Skeletal muscle tissue (tissue), 4 donors: Measurements from ENCODE around the gene ERFL. TPM values are rescaled to one million over a fixed set of nuclear protein-coding genes. Genes with fewer than 3 reads are reported as not detected.
A peak's percentile ranks its signal among the peaks of the same experiment; 100 is the strongest.

Experiments
- H3K27ac ChIP-seq: one replicate; pipeline ENCODE4 v1.7.0; 2013; ENCODE audit warnings: mild to moderate bottlenecking, low read depth, low read length, inconsistent platforms
- H3K27me3 ChIP-seq, 3 donors: one replicate each; pipeline ENCODE4 v1.7.0; 2013; ENCODE audit warnings: low read length in 3 of 3; ENCODE audit not compliant: control insufficient read depth in 3 of 3, insufficient read depth in 3 of 3
- H3K36me3 ChIP-seq, 3 donors: one replicate each; pipeline ENCODE4 v1.7.0; 2013; ENCODE audit warnings: low read length in 3 of 3; ENCODE audit not compliant: control insufficient read depth in 3 of 3, insufficient read depth in 3 of 3
- H3K4me1 ChIP-seq, 3 donors: one replicate each; pipeline ENCODE4 v1.7.0; 2013; ENCODE audit warnings: low read length in 3 of 3, mild to moderate bottlenecking in 3 of 3; ENCODE audit not compliant: control insufficient read depth in 3 of 3, insufficient read depth in 3 of 3
- H3K4me3 ChIP-seq, 3 donors: one replicate each; pipeline ENCODE4 v1.7.0; 2013; ENCODE audit warnings: low read length in 3 of 3
- H3K9ac ChIP-seq, 3 donors: one replicate each; pipeline ENCODE4 v1.7.0; 2013; ENCODE audit warnings: low read length in 3 of 3, mild to moderate bottlenecking in 3 of 3, moderate library complexity in 2 of 3, low read depth in 1 of 3
- H3K9me3 ChIP-seq, 3 donors: one replicate each; pipeline ENCODE4 v1.7.0; 2013; ENCODE audit warnings: low read length in 3 of 3; ENCODE audit not compliant: control insufficient read depth in 3 of 3
- total RNA-seq: library from RNA; depleted of rRNA; stranded (reverse); fragments of >200 nt; gene quantifications from one replicate; pipeline ENCODE4 v1.2.3, GENCODE V29; 2014
- donor health status: Osteomylitis.

ERFL gene
- total RNA-seq, 1 donor from 2014 or later: not detected

- peak overlapping the region in 1 of 3 donors; percentile 24 for H3K4me3 ChIP-seq
- H3K9ac ChIP-seq: no peak overlapping the region
- H3K27ac ChIP-seq: no peak overlapping the region
- peaks cover 4 to 9% (median 7%) of the 10 kb centered on the region in 3 donors for H3K4me1 ChIP-seq
- peaks cover 0 to 5% (median 0%) of the 10 kb centered on the region in 3 donors for H3K9me3 ChIP-seq
- no peaks in the 10 kb centered on the region for H3K36me3 ChIP-seq
- peaks cover 87 to 93% (median 92%) of the 10 kb centered on the region in 3 donors for H3K27me3 ChIP-seq
Measured at GRCh38 chr19:41928754-41929535, 696 bp upstream of the ERFL start.

GRCh38 chr19:41927497-41928192 lies 604 bp downstream of the ERFL start:
- H3K4me1 ChIP-seq: peaks cover 4 to 9% (median 7%) of the 10 kb centered on the region in 3 donors
- peaks cover 0 to 5% (median 0%) of the 10 kb centered on the region in 3 donors for H3K9me3 ChIP-seq
- no peak overlapping the region for H3K9ac ChIP-seq
- H3K27ac ChIP-seq: no peak overlapping the region
- H3K27me3 ChIP-seq: peaks cover 86 to 90% (median 86%) of the 10 kb centered on the region in 3 donors
- H3K4me3 ChIP-seq: no peak overlapping the region
- H3K36me3 ChIP-seq: no peaks in the 10 kb centered on the region

GRCh38 chr19:41926763-41927496 lies 1.3 kb downstream of the ERFL start:
- H3K27me3 ChIP-seq: peaks cover 85 to 90% (median 86%) of the 10 kb centered on the region in 3 donors
- no peak overlapping the region for H3K4me3 ChIP-seq
- peaks cover 4 to 9% (median 7%) of the 10 kb centered on the region in 3 donors for H3K4me1 ChIP-seq
- H3K9ac ChIP-seq: no peak overlapping the region
- no peak overlapping the region for H3K27ac ChIP-seq
- H3K9me3 ChIP-seq: peaks cover 0 to 5% (median 0%) of the 10 kb centered on the region in 3 donors
- H3K36me3 ChIP-seq: no peaks in the 10 kb centered on the region

- peaks cover 0 to 5% (median 0%) of the 10 kb centered on the region in 3 donors for H3K9me3 ChIP-seq
- peaks cover 4 to 9% (median 7%) of the 10 kb centered on the region in 3 donors for H3K4me1 ChIP-seq
- no peak overlapping the region for H3K27ac ChIP-seq
- no peaks in the 10 kb centered on the region for H3K36me3 ChIP-seq
- H3K27me3 ChIP-seq: peaks cover 84 to 90% (median 84%) of the 10 kb centered on the region in 3 donors
- no peak overlapping the region for H3K9ac ChIP-seq
- H3K4me3 ChIP-seq: no peak overlapping the region
Measured at GRCh38 chr19:41926028-41926762, 2.1 kb downstream of the ERFL start.

- Histone ChIP-seq H3K27ac (no peak overlapping the region), H3K9me3 (peaks cover 0 to 5% (median 0%) of the 10 kb centered on the region in 3 donors), H3K4me1 (peaks cover 4 to 9% (median 7%) of the 10 kb centered on the region in 3 donors), H3K4me3 (no peak overlapping the region), H3K9ac (no peak overlapping the region), H3K36me3 (no peaks in the 10 kb centered on the region), H3K27me3 (peaks cover 83 to 90% (median 84%) of the 10 kb centered on the region in 3 donors)
Measured at GRCh38 chr19:41925208-41926003, 2.8 kb downstream of the ERFL start.

DNA sequence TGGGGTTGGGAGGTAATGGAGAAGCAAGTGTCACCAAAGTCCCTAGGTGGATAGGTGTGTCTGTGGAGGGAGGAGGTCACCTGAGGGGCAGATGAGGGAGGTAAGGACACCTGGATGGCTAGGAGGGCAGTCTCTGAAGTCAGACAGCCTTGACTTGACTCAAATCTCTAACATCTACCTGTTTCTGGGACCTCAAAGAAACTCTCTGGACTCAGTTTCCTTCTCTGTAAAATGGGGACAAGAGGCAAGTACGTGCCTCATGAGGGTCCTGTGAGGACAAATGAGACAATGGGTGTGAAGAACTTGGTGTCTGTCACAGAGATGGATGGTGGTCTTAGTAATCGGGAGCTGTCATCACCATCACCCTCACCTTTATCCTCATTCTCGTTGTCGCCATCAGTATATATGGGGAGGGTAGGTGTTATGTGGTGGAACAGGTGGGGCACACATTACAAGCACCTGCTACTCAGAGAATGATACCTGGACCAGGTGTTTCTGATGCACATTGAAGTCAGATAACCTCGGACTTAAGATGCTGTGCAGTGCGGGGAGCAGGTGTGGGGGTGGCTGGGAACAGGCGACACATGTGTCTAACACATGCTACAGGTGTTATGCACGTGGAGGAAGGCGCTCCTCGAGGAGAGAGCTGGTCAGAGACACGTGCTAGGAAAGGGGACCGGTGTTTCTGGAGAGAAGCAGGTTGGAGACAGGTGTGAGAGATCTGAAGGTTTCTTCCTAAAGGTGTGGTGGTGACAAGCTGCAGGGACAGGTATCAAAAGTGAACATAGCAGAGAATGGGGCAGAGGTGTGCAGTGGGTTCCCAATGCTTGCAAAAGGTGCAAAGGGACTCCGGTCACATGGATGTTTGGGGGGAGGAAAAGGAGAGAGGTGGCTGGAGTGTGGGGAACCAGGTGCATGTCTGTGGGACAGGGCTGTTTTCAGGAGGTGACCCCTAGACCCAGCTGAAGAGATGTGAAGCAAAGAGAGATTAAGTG lies 3.8 kb downstream of the ERFL start:
- Histone ChIP-seq H3K4me1 (peaks cover 4 to 9% (median 7%) of the 10 kb centered on the region in 3 donors), H3K27me3 (peaks cover 83 to 90% (median 84%) of the 10 kb centered on the region in 3 donors), H3K27ac (no peak overlapping the region), H3K9ac (no peak overlapping the region), H3K4me3 (no peak overlapping the region), H3K9me3 (peaks cover 0 to 5% (median 0%) of the 10 kb centered on the region in 3 donors), H3K36me3 (no peaks in the 10 kb centered on the region)

DNA sequence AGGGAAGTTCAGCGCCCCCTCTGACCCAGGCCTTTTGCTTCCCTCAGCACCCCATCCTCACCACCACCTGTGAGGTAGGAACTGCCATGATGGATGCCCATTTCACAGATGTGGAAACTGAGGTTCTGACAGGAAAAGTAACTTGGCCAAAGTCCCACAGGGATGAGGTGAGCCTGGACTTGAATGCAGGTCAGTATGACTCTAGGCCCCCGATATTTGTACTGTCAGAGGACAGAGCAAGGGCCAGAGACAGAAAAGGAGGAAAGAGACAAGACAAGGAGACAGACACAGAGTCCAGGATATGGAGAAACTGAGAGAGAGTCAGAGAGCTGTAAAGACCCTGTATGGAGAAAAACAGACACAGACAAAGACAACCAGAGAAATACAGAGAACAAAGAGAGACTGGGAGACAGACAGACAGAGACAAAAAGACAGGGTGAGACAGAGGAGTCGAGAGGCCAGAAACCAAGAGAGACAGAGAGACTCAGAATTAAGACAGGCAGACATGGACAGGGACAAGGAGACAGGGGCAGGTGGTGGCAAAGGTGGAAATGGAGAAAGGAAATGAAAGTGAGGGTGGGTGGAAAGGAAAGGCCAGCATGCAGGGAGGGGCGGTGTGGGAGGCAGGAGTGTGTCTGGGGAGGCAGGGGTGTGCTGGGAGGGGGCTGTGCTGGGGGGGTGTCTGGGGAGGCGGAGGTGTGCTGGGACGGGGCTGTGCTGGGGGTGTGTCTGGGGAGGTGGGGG lies 5.0 kb downstream of the ERFL start:
- Histone ChIP-seq H3K27ac (no peak overlapping the region), H3K4me1 (peaks cover 0 to 2% (median 1%) of the 10 kb centered on the region in 3 donors), H3K9me3 (peaks cover 0 to 5% (median 0%) of the 10 kb centered on the region in 3 donors), H3K9ac (no peak overlapping the region), H3K27me3 (peaks cover 86 to 92% (median 86%) of the 10 kb centered on the region in 3 donors), H3K4me3 (no peak overlapping the region), H3K36me3 (no peaks in the 10 kb centered on the region)

DNA sequence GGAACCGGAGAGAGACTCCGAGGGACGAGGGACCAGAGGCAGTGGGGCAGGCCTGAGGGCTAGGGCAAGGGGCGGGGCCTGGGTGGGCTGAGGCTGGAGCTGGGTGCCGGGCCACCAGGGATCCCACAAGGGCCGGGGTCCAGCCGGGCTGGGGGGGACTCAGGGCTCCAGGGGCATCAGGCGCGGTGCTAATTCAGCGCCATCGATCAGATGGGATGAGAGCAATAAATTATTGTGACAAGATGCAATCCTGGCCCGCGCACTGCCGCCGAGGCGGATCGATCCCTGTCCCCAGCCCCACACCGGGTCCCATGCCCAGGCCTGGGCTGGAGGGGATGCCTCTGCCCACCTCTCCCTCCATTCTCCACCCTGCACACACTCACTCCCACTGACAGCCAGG lies 5.7 kb downstream of the ERFL start:
- no peak overlapping the region for H3K27ac ChIP-seq
- H3K27me3 ChIP-seq: peaks cover 89 to 95% (median 89%) of the 10 kb centered on the region in 3 donors
- H3K4me3 ChIP-seq: no peak overlapping the region
- peaks cover 0 to 5% (median 0%) of the 10 kb centered on the region in 3 donors for H3K9me3 ChIP-seq
- H3K36me3 ChIP-seq: no peaks in the 10 kb centered on the region
- no peaks in the 10 kb centered on the region for H3K4me1 ChIP-seq
- no peak overlapping the region for H3K9ac ChIP-seq
